Right lobe of liver (tissue), 4 donors: ENCODE data around the gene NUB1.

ENCODE experiments used
- POLR2A ChIP-seq: fragments of 450-650 bp; IDR thresholded peaks from one replicate; pipeline ENCODE4 v1.6.1; 2017; ENCODE audit warnings: antibody characterized with exemption, mild to moderate bottlenecking
- TF ChIP-seq, protein P1 (sequence below), 4 donors: fragments of 200-600 bp in 3 of 4; fragments of 450-650 bp in 1 of 4; IDR thresholded peaks; one replicate each; pipeline versions ENCODE4 v1.5.1 to v1.8.0; 2016 to 2022; ENCODE audit warnings: antibody characterized with exemption in 4 of 4, mild to moderate bottlenecking in 2 of 4
- donor health status: DM: no; HTN: no; CAD: no.
- donor health status: DM: no; HTN: no; CAD: no.
- donor health status: DM: no; HTN: yes; CAD: no.

DNA sequence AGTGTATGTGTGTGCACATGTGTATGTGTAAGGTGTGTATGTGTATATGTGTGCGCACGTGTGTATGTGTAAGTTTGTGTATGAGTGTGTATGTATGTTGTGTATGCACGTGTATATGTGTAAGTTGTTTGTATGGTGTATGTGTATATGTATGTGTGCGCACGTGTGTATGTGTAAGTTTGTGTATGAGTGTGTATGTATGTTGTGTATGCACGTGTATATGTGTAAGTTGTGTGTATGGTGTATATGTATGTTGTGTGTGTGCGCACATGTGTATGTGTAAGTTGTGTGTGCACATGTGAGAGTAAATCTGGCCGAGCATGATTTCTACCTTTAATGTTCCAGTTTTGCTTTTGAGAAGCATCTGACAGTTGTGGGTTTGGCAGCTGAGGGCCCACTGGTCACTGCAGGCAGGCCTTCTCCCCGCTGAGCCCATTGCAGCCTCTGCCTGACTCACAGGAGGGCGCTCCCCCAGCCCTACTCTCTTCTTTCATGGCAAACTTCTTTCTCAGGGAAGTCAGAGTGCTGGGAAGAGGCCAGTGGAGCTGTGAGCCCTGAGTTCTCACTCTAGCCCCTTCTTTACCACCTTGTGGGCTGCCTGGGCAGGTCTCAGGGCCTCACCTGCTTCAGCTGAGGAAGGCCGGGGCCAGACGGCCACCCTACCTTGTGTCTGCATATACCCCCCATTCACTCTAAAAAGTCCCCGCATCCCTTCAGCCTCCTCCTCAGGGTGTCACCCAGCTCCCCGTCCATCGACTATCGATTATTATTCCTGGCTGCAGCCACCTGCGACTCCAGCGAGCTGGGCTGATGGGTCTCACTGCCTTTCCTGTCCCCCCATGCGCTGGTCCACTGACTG, 57.1 kb downstream of the NUB1 start:
- TF ChIP-seq, protein P1, sequence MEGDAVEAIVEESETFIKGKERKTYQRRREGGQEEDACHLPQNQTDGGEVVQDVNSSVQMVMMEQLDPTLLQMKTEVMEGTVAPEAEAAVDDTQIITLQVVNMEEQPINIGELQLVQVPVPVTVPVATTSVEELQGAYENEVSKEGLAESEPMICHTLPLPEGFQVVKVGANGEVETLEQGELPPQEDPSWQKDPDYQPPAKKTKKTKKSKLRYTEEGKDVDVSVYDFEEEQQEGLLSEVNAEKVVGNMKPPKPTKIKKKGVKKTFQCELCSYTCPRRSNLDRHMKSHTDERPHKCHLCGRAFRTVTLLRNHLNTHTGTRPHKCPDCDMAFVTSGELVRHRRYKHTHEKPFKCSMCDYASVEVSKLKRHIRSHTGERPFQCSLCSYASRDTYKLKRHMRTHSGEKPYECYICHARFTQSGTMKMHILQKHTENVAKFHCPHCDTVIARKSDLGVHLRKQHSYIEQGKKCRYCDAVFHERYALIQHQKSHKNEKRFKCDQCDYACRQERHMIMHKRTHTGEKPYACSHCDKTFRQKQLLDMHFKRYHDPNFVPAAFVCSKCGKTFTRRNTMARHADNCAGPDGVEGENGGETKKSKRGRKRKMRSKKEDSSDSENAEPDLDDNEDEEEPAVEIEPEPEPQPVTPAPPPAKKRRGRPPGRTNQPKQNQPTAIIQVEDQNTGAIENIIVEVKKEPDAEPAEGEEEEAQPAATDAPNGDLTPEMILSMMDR (IDR thresholded peaks at IDR 0.05) = no peak
- no peak for TF ChIP-seq POLR2A
